Skeletal muscle cell (primary cell): ENCODE results near the gene CIPC.

Source experiments
- DNase-seq: peaks from one replicate; pipeline ENCODE4 v3.0.0-alpha.2; 2010; ENCODE audit warnings: low read depth
- H3K4me3 ChIP-seq: 2 replicates; pipeline ENCODE4 v1.5.1; 2011; ENCODE audit warnings: low read depth, mild to moderate bottlenecking, control low read depth, low read length, moderate library complexity

CIPC gene

DNA sequence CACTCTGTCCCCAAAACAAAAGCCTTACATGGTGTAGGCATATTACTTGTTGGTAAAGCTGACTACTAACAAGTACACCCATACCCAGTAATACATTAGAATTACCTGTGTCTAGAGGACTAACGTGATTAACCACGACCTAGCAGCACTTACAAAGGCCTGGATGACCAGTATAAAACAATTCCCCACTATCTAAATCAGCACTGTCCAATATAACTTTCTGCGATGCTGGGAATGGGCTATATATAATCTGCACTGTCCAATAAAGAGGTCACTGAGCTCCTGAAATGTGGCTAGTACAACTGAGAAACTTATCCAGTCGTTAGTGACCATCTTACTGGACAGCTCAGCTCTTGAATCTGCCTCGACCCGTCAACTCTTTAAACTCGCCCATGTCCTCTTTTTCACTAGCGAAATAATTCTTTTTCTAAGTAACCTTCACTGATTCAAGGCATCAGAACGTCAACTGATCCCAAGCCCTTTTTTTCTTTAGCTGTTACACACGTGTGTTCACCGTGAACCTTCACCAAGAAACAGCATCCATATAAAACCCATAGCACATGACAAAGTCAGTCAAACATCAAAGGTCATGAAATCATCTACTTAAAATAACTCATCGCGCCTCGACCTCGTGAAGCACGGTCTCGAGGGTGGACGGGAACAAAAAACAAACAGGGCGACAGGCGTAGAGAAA is 905 bp upstream of the CIPC start:
- DNase-seq = no peak
- peak overlapping the region; percentile 81 for H3K4me3 ChIP-seq

DNA sequence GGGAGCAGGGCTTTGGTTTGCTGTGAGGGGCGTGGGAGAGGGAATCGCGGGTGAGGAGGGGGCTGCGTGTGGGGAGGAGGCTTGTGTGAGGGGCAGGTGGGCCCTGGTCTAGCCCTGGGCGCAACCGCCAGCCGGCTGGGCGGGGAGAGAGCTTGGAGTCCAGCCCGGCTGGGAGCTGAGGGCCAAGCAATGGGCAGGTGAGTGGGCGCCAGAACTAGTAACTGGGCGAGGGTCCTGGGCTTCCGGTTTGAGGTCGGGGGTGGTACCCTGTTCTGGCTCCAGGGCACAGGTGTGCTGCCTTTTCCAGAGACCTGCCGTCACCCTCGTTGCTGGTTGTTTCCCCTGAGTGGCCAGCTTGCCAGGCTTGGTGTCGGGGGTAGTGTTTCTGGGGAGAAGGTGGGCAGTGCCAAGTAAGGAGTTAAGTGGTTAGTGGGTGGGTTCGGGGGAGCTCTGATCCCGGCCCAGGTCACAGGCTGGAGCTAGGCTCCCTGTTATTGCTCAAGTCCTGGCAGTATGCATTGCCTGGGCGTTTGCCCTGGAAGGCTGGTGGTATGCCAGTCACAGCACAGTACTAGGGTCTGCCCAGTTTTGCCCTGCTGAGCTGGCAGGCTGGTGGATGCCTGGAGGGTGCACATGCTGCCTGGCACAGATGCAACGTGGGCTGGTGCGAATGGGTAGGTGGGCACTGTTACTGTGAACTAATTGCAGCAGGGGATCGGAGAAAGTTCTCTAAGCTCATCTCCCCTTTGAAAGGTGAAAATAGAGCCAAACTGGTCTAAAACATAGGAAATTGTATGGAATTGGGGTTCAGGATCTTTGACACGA is 683 bp downstream of the CIPC start:
- DNase-seq = no peak
- H3K4me3 ChIP-seq = peak overlapping the region; percentile 81

DNA sequence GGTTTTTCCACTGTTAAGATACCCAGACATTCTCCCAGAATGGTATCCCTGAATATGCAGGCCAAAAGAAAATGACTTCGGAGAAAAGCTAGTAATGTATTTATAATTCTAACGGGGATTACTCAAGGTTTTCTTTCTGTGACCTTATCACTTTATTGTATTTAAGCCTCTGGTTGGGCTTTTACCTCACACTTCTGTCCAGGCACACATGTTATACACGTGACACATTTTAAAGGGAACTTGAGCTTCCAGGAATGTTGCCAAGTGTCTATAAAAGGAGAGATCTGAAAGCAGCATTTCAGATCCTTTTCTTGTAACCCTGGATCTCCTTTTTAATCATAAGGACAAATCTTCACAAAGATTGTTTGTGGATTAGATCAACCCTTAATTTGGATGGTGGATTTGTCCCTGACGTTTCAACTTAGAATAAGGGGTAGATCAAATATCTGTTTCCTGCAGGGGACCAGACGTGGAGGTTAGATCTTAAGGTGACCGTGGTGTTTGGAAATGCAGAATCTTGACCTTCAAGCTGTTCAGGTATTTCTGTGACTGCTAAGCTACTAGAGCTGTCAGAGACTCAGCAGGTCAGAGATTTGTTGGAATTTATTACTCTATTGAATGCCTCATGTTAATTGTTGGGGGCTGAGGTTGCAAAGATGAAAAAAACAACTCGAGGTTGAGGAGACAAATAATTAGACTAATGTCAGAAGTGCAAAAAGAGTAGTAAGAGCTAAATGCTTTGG is 1.5 kb downstream of the CIPC start:
- H3K4me3 ChIP-seq = peak overlapping the region; percentile 81

DNA sequence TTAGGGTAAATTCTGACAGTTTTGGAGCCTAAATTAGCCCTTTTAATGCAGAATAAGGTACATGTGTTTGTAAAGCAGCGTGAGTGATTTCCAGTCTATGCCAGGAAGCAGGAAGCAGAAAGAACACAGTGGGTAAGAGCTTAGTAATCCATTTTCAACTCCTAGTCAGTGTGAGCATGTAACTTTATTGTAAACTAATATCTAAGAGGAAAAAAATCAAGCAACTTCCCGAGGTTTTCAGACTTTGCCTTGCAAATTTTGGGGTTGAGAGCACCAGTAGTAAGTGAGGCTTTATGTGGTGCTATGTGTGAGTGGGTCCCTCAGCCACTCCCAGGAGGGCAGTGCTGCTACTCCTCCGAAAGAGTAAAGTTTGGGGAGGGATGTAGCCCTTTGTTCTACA is 2.9 kb downstream of the CIPC start:
- no peak for DNase-seq
- H3K4me3 ChIP-seq = no peak overlapping the region

More for the DNA sequence above, 1.5 kb downstream of the CIPC start:
- peak; percentile 49 for DNase-seq

DNA sequence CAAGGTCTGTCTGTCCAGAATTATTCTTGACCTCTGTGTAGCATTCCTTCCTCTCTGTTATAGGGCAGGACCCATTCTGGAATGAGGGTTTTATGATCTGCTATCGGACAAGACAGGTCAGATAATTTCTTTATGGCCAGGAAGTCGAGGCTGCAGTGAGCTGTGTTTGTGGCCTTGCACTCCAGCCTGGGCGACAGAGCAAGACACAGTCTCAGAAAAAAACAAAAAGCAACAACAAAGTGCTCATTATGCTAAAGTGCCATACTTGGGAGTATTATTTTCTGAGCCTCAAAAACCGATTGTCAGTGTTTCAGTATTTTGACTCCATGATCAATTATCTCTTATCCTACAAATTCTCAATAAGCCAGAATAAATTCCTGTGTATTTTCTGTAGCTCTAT is 4.1 kb downstream of the CIPC start:
- no peak for DNase-seq
- no peak overlapping the region for H3K4me3 ChIP-seq

DNA sequence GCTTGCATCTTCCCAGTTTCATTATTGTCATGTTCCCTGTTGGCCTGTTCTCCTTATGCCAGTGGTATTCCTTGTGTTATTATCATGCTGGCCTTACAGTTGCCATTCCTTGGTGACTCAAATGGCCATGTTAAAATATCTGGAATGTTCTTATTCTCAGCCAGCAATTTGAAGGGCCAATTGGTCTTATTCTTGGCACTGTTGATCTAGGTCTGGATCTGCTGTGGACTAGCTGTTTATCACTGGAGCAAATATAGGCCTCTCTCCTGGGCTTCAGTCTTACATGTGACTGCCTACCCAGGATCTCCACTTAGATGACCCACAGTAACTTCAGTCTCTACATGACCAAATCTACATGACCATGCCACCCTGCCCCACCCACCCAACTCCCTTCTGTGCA is 5.4 kb downstream of the CIPC start:
- H3K4me3 ChIP-seq = no peak overlapping the region
- DNase-seq = no peak

DNA sequence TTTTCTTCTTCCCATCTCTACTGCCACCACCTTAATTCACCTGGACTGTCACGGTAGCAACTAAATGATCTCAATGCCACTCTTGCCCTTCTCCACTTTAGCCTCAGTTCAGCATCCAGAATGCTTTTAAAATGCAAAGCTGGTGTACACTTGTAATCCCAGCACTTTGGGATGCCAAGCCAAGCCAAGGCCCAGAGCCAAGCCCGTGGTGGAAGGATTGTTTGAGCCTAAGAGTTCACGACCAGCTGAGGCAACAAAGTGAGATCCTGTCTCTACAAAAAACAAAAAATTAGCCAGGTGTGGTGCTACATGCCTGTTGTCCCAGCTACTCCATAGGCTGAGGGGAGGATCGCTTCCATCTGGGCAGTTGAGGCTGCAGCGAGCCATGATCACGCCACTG is 5.9 kb downstream of the CIPC start:
- H3K4me3 ChIP-seq = no peak overlapping the region
- DNase-seq = no peak

DNA sequence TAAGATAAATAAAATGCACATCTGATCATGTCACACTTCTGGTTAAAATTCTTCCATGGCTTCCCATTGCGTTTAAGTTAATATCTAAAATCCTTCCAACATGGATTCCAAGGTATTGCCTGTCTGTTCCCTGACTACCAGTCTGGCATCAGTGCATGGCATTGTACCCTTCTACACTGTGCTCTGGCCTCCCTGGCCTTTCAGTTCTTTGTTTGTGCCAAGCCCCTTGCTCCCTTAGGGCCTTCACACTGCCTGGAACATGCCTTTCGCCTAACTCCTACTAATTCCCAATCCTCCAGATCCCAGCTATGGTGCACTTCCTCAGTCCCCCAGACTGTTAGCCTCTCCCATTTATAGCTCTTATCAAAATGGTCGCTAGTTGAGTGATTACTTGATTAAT is 6.3 kb downstream of the CIPC start:
- no peak overlapping the region for H3K4me3 ChIP-seq
- no peak for DNase-seq

DNA sequence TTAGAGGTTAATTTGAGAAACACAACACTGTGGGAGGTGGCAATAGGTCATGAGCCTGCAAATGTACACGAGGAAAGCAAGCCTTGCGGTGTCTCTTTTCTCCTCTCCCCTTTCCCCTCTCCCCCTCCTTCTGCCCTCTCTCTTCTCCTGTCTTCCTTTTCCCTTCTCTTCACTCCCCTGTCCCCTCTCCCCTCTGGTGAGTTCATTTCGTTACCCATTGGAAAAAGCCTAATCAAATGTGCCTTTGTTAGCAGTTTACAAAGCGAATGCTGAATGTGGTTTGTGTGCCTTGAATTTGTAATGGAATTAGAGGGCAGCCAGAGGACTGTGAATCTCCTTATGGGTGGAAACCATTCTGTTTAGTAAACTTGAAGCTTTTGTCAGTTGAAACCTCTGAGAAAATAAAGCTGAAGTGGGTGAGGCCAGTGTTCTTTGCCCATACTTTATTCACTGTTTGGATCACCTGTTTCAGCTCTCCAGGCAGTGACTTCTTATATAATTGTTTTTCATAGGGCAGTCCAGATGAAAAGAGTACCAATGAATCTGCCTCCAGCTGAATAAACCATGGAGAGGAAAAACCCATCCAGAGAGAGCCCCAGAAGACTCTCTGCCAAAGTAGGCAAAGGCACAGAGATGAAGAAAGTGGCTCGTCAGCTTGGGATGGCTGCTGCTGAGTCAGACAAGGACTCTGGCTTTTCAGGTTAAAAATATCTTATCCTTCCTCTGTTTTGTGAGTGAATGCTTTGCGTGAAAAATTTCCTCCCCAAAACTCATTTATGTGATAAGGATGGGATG is 7.3 kb downstream of the CIPC start:
- DNase-seq = no peak
- no peak overlapping the region for H3K4me3 ChIP-seq

DNA sequence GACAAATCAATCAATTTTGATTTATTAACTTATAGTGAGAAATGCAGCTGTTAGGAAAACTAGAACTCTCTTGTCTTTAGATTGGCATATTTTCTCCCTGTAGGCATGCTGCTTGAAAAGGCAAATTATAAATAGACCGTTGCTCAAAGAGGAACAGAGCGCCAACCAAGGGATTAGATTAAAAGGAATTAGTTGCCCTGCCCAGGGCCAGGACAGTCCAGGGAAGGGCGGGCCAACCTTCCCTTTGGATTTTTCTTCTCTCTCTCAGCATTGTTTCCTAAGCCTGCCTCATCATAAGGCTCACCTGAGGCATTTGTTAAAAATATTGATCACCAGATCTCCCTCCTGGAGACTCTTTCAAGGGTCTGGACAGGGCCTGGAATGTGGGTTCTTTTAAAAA is 8.6 kb downstream of the CIPC start:
- H3K4me3 ChIP-seq = no peak overlapping the region
- no peak for DNase-seq

DNA sequence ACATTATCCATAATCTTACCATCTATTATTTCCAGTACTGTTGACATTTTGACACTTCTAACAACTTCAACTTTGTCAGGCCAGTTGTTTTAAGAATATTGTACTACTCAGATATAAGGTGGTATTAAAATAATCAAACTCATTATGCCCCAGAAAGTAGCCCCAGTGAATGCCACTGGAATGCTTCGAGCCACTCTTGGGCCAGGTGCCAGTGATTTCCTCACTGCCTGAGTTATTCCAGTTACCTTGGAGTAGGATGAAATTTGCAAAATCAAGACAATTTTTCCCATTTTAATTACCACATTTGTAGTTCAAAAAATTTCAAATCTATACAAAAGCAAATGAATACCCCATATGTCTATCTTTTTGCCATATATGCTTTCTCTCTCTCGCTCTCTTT is 9.2 kb downstream of the CIPC start:
- H3K4me3 ChIP-seq = no peak overlapping the region
- no peak for DNase-seq

DNA sequence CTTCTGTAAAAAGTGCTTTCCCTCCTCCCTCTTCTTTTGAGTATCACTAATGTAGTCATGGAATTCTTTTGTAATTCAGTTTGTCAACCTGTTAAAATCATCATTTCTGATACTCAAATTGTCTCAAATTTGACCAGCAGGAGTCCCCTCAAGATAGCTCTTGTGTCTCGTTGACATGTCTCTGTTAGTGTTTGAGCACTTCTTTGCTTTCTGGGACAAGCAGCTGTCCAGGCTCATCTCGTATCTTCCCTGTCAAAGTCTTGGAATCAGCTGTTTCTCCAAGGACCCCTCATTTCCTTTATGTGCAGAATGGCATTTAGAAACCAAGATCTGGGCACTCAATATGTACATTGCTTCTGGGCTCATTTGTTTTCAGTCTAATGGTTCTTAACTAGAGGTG is 10.7 kb downstream of the CIPC start:
- H3K4me3 ChIP-seq = no peak overlapping the region
- no peak for DNase-seq

DNA sequence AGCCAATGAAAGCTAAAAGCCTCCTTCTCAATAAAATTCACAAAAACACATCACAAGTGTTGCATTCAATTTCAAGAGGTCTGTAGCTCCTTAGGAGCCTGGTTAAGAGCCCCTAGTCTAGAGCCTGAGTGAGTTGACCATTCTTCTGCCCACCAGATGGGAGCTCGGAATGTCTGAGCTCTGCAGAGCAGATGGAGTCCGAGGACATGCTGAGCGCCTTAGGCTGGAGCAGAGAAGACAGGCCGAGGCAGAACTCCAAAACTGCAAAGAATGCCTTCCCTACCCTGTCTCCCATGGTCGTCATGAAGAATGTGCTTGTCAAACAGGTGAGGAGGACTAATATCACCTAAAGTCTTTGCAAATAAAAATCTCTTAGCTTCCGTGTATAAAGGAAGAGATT is 11.6 kb downstream of the CIPC start:
- H3K4me3 ChIP-seq = no peak overlapping the region
- DNase-seq = no peak

DNA sequence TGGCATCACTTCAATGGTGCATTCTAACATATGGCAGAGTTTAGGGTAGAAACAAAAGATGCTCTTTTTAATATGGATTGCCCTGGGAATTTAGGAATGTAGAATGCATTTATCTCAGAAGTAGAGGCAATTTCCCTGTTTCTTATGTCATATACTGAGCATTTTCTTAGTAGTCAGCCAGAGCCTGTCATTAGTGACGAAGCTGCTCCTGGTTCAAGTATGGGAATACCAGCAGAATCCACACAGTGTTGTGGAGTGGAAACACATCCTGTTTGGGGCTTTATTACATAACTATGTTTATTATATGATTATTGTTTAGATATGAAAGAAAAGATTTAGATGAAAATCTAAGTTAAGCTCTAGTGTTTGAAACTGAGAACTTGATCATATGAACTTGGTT is 12.2 kb downstream of the CIPC start:
- DNase-seq = no peak
- no peak overlapping the region for H3K4me3 ChIP-seq

DNA sequence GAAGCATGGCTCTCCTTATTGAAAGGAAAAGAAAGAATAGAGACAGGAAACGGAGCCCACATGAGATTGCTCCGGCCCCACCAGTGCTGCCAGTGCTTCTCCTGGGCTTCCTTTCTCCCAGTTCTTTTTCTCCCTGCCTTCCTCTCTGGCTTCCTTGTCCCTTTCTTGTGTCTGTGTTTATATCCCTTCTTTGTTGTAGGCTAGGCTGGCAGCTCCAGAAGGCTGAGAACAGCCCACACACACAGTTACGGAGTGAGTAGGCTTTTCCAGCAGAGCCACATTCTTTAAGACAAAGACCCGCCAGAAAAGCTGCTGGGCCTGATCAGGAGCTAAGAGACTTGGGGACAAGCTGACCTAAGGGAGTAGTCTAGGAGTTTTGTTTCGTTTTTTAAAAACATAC is 13.0 kb downstream of the CIPC start:
- no peak for DNase-seq
- no peak overlapping the region for H3K4me3 ChIP-seq

DNA sequence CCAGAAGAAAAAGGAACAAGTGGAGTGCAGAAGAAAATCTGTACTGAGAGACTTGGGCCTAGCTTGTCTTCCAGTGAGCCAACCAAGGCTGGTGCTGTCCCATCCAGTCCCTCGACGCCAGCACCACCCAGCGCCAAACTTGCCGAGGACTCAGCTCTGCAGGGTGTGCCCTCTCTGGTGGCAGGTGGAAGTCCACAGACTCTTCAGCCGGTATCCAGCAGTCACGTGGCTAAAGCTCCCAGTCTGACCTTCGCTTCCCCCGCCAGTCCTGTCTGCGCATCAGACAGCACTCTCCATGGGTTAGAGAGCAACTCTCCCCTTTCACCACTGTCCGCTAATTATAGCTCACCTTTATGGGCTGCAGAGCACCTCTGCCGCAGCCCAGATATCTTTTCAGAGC is 15.6 kb downstream of the CIPC start:
- DNase-seq = no peak
- no peak overlapping the region for H3K4me3 ChIP-seq

DNA sequence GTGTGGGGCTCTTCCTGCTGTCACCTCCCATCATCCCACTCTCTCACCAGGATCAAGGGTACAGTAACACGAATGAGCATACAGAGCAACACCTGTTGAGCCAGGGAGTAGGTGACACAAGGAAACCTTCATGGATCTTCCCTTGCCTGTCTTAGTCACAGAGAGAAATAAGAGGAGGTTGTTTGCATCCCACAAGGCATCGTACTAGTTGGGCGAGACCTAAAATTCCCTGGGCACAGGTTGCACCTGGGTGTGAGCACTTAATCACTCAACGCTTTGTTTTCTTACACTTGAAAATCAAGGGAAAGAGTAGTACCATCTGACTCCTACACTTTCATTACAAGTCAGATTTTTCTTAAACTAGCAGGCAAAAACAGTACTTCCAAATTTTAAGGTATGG is 16.6 kb downstream of the CIPC start:
- no peak for DNase-seq
- H3K4me3 ChIP-seq = no peak overlapping the region

DNA sequence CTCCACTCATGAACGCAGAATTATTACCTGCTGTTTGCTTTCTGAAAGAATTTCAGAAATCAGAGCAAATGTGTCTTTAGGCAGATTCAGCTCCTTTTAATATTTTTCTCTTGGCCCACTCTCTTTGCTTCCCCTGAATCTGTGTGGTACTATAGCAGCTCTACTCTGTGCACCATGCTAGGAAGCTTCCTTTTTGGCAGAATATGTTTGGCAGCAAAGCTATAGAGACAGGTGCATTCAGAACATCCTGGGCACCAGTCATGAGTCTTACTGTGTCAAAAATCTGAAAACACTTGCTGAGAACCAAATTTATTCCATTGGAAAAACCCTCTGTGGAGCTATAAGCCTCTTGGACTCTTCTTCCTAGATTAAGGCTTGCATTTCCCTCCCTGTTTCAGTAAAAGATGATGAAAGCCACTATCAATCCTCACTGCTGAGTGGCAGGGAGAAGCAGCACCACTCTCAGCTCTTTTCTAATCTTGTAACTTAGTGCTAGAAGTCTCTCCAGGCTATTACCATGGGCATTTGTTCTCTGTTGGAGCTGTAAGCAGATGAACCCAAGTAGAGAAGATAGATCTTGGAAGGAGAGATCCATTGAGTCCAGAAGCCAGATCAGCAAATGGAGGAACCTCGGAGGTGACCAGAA is 18.2 kb downstream of the CIPC start:
- DNase-seq = no peak

DNA sequence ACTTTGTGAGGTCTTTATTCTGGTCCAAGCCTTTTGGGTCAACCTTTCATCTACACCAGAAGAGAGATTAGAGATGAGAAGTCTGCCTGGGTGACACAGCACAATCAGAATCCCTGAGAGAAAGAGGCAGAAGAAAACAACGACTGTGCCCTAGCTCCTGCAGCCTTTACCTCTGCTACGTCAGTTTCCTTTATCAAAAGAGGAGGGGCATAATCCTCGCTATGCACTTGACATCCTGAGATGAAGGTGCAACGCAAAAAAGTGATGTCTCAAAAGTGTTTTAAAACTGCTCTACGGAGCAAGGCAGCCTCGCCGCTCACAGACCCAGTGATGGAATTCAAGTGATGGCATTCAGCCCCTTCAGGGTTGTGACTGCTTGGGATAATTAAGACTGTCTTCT is 21.8 kb downstream of the CIPC start:
- DNase-seq = no peak
- H3K4me3 ChIP-seq = no peak overlapping the region

More for the DNA sequence above, 18.2 kb downstream of the CIPC start:
- H3K4me3 ChIP-seq = no peak overlapping the region
